Measurements from ENCODE around the gene ST3GAL3.

DNA sequence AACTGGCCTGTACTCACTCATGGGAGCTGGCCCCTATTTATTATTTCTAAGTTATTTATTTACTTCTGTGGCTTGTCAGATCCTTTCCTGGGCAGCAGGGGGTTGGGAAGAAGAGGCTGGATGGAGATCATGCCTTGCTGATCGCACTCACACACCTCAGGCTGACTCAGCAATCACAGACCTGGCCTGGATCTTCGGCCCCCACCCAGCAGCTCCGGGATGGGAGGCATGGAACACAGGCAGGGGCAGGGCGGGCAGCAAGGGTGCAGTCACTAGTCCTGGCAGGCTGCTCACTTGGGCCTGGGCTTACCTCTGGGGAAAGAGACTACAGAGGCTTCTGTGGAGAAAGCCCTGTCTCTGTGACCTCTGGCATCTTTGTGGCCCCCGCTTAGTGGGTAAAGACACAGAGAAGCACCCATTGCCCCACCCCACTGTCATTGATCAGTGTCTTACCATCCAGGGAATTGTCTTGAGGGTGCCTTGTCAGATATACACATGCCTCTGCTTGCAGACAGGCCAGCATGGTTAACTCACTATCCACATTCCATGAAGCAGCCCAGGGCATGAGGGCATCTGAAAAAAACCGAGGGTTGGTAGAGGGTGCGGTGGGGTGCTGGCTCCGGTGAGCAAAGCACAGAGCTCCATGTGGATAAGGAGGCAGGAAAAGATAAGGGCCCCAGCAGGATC is 230.0 kb downstream of the ST3GAL3 start:
- TF ChIP-seq POLR2AphosphoS5 (IDR thresholded peaks at IDR 0.05) (no peak), POLR2A (IDR thresholded peaks at IDR 0.05) (no peak)

All from breast epithelium (tissue), 3 donors.